ENCODE results near the gene PPARD.

Gene PPARD

DNA sequence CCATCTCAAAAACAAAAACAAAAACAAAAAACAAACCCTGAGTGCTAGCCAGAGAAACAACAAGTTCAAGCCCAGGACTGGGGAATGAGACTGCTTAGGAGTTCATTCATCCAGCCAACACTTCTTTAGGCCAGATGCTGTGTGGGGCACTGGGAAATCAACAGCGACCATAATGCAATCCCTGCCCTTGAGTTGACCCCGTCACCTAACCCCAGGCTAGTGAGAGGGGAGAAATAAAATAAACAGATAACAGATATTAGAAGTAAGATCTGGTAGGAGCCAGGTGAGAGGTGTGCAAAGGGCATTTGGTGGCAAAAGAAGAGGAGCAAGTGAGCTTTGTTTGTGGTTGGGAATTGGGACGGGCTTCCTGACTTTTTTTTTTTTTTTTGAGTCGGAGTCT lies 120.9 kb downstream of the PPARD start:
- TF ChIP-seq, protein P1, sequence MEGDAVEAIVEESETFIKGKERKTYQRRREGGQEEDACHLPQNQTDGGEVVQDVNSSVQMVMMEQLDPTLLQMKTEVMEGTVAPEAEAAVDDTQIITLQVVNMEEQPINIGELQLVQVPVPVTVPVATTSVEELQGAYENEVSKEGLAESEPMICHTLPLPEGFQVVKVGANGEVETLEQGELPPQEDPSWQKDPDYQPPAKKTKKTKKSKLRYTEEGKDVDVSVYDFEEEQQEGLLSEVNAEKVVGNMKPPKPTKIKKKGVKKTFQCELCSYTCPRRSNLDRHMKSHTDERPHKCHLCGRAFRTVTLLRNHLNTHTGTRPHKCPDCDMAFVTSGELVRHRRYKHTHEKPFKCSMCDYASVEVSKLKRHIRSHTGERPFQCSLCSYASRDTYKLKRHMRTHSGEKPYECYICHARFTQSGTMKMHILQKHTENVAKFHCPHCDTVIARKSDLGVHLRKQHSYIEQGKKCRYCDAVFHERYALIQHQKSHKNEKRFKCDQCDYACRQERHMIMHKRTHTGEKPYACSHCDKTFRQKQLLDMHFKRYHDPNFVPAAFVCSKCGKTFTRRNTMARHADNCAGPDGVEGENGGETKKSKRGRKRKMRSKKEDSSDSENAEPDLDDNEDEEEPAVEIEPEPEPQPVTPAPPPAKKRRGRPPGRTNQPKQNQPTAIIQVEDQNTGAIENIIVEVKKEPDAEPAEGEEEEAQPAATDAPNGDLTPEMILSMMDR (IDR thresholded peaks at IDR 0.05; ENCODE audit: low read length, missing control alignments) = no peak
- H3K4me3 ChIP-seq (replicated peaks; ENCODE audit: low read depth, low read length) = no peak overlapping the region
- no peak for DNase-seq (ENCODE audit: low read depth)

DNA sequence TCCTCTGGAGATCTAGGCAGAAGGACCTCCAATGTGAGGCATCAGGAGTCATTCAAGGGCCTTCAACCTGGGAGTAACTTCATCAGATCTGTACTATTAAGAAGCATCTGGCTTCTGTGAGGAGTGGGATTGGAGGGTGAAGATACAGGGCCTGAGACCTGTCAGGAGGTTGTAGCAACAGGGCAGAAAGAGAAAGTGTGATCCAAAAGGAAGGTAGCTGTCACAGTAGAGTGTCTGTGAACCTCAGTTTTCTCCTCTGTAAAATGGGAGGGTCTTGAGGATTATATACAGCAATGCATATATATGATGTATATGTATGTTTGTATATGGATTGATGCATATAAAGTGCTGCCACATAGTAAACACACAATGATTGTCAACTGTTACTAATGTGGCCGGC lies 123.3 kb downstream of the PPARD start:
- DNase-seq (ENCODE audit: low read depth) = no peak
- TF ChIP-seq, protein P1 (IDR thresholded peaks at IDR 0.05; ENCODE audit: low read length, missing control alignments) = no peak
- no peak overlapping the region for H3K4me3 ChIP-seq (replicated peaks; ENCODE audit: low read depth, low read length)

- H3K4me3 ChIP-seq (replicated peaks; ENCODE audit: low read depth, low read length) = peak within 1 kb of the TSS; percentile 92
- TF ChIP-seq, protein P1 (IDR thresholded peaks at IDR 0.05; ENCODE audit: low read length, missing control alignments) = peak; percentile 91
- DNase-seq (ENCODE audit: low read depth) = peak; percentile 98
Observed at GRCh38 chr6:35468181-35468979, 126.0 kb downstream of the PPARD start, which contains the start of gene RPL10A. RPL10A (plus strand) TSS chr6:35468401; CDS start chr6:35468435, 34 bp downstream.

DNA sequence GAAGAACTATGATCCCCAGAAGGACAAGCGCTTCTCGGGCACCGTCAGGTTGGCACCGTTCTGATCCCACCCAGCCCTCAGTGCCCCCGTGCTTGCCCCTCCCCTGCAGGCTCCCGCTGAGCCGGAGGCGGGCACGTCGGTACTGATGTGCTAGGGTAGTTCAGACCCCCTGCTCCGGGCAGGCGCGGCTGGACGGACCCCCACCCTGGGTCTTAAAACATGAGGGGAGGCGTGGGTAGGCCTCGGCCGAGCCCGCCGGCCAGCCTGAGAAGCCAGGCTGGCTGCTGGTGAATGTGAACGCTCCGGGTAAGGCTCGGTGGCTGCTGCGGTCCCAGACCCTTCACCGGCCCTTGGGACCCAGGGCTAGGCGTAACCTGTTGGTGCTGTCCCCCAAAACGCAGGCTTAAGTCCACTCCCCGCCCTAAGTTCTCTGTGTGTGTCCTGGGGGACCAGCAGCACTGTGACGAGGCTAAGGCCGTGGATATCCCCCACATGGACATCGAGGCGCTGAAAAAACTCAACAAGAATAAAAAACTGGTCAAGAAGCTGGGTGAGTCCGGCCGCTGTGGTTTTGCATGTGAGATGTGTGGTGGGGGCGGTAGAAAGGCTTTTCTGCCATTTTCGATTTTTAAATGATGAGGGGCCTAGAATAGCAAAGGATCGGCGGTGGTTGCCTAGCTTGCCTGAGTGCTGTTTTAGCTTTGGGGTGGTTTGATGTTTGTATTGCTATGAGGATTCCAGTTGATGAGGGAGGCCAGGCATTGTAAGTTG lies 126.8 kb downstream of the PPARD start:
- no peak for DNase-seq (ENCODE audit: low read depth)
- H3K4me3 ChIP-seq (replicated peaks; ENCODE audit: low read depth, low read length) = peak overlapping the region; percentile 92
- TF ChIP-seq, protein P1 (IDR thresholded peaks at IDR 0.05; ENCODE audit: low read length, missing control alignments) = no peak

- peak overlapping the region; percentile 92 for H3K4me3 ChIP-seq (replicated peaks; ENCODE audit: low read depth, low read length)
- TF ChIP-seq, protein P1 (IDR thresholded peaks at IDR 0.05; ENCODE audit: low read length, missing control alignments) = no peak
- no peak for DNase-seq (ENCODE audit: low read depth)
Observed at GRCh38 chr6:35469751-35470662, 127.6 kb downstream of the PPARD start.

DNA sequence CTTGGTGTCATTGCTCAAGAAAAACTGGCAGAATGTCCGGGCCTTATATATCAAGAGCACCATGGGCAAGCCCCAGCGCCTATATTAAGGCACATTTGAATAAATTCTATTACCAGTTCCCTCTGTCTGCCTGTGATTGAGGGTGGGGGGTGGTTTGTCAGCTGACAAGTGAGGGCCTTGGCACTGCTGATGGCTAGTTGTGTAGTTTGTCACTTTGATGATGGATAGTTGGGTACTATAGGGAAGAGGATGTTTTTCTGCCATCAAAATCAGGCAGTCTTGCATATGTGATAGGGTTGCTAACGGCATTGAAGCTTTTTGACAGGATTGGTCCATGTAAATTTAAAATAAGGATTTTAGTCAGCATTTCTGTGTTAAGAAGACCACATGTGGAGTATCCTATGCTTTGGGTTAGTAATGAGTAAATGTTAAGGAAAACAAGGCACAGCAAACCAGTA lies 128.3 kb downstream of the PPARD start:
- DNase-seq (ENCODE audit: low read depth) = no peak
- TF ChIP-seq, protein P1 (IDR thresholded peaks at IDR 0.05; ENCODE audit: low read length, missing control alignments) = no peak

More for the DNA sequence above, 128.3 kb downstream of the PPARD start:
- peak overlapping the region; percentile 92 for H3K4me3 ChIP-seq (replicated peaks; ENCODE audit: low read depth, low read length)

All from fibroblast of pulmonary artery (primary cell).